ENCODE data around the gene CEP120.

CEP120 gene

DNA sequence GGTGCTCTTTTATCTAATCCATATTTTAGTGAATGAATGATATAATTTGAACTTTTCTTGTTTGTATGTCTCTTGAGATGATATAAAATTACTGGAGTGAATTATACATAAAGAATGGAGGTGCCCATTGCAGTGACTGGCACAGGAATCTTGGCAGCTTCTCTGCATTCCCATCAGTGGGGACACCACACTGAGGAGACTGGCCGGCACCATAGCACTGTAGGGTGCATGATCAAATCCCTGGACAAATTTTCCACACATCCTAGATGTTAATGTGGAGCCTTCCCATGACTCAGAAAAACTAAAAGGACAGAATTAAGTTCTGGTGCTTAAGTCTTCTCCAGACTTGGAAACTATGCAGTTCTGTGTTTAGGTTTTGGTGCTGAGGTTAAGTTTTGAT, 124.1 kb downstream of the CEP120 start:
- no peak for DNase-seq (ENCODE audit: low read depth in 2 of 2)

DNA sequence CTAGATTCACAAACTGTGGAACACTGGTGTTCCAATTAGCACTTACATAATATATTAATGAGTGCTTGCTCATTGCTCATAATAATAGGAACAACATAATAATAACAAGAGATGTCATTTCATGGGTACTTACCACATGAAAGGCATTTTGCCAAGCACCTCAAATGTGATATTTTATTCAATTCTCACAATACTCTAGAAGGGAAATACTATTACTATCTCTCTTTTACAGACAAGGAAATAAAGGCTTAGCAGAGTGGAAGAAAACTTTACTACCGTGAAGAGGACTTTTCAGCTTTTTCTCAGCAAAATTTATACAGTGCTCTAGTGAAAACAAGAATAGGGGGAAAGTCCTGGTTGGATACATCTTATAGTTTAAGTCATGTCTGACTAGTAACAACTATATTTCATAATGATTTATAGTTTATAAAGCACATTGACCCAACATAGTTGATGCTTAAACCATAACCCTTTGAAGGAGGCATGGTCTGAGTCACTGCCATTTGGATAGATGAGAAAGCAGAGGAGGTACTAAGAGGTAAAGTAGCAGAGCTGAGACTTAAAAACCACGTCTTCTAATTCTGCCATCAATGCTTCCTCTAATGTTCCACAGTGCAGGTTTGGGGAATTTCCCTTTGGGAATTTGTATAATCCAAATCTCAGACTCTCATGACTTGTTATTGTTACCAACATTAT, 124.7 kb downstream of the CEP120 start:
- DNase-seq (ENCODE audit: low read depth in 2 of 2), result no peak

DNA sequence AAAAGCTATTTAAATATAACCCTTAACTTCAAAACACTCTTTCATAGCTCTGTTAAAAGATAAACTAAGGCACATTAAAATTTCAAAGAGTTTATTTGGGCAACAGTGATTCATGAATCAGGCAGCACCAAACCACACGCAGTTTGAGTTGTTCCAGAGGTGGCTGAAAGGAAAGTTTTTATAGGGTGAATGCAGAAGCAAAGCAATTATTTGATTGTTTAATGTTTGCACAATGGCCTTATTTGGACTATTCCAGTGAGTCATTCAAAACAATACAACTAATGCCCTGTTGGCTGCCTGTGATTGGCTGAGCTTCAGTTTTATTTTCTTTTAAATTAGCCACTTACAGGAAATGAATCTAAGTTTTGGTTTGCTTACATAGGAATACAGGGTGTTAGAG, 125.3 kb downstream of the CEP120 start:
- no peak for DNase-seq (ENCODE audit: low read depth in 2 of 2)

DNA sequence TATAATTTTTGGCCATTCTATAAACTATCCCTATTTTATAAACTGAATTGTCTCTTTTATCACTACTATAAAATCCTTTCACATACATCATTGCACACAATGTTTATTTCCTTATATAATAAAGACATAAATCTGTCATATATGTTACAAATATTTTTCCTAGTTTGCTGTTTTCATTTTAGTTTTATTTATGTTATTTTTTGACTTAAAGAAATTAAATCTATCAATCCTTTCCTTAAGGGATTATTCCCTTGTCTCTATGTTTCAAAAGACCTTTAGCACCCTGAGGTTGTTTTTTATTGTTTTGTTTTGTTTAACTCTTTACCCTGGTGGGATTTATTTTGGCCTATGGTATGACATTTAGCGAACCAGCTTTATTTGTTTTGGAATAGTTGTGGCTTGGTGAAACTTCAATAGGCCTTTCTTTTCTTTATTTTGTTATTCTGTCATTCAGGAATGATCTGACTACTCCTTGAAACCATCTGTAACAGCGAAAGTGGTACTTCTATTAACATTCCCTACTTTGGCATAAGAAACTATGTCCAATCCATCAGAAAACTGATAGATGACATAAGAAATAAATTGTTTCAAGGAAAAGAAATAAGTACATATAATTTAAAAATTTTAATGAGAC, 125.9 kb downstream of the CEP120 start:
- DNase-seq (ENCODE audit: low read depth in 2 of 2), result no peak

Measured in stimulated activated CD8-positive, alpha-beta memory T cell treated with anti-CD3 and anti-CD28 coated beads, Interleukin-7, amount 100 ng/mL, for 4 hours (primary cell).